K562 (cell line): ENCODE data around the gene SLC26A11. TPM values are rescaled to one million over a fixed set of nuclear protein-coding genes. Genes with fewer than 3 reads are reported as not detected.

Experiments
- ATF1 ChIP-seq, 2 experiments: fragments of 450-650 bp in 1 of 2; IDR thresholded peaks; 2 replicates each; pipeline ENCODE4 v1.6.1; 2016; ENCODE audit warnings: missing compliant biosample characterization in 1 of 2, missing genetic modification characterization in 1 of 2
- ATF2 ChIP-seq: sonication (generic); formaldehyde crosslinking; IDR thresholded peaks from 2 replicates; pipeline ENCODE4 v1.8.1; 2022; ENCODE audit warnings: missing genetic modification reagents
- BMI1 ChIP-seq: fragments of 150-350 bp; IDR thresholded peaks from 2 replicates; pipeline ENCODE4 v1.6.1; 2014; ENCODE audit warnings: low read length
- CREM ChIP-seq: IDR thresholded peaks from 2 replicates; pipeline ENCODE4 v1.6.1; 2014; ENCODE audit warnings: antibody characterized with exemption, low read depth
- EP400 ChIP-seq: fragments of 450-650 bp; IDR thresholded peaks from 2 replicates; pipeline ENCODE4 v1.6.1; 2017; ENCODE audit warnings: antibody characterized with exemption, mild to moderate bottlenecking, moderate library complexity
- ETV5 ChIP-seq: sonication (generic); formaldehyde crosslinking; IDR thresholded peaks from 2 replicates; pipeline ENCODE4 v1.4.0; 2020; ENCODE audit warnings: low read depth, mild to moderate bottlenecking, missing genetic modification reagents
- FOXK2 ChIP-seq, 2 experiments: fragments of 450-650 bp; IDR thresholded peaks in 1 of 2; conservative IDR thresholded peaks in 1 of 2; 2 replicates each; pipeline ENCODE4 v1.6.1; 2016; ENCODE audit warnings: low read depth in 2 of 2, mild to moderate bottlenecking in 1 of 2
- HBP1 ChIP-seq: fragments of 450-650 bp; formaldehyde crosslinking; IDR thresholded peaks from 2 replicates; pipeline ENCODE4 v1.4.0; 2022; ENCODE audit warnings: missing genetic modification characterization
- HDAC3 ChIP-seq: fragments of 450-650 bp; IDR thresholded peaks from 2 replicates; pipeline ENCODE4 v1.6.1; 2018; ENCODE audit warnings: borderline replicate concordance, mild to moderate bottlenecking, moderate library complexity; ENCODE audit not compliant: partially characterized antibody
- HMBOX1 ChIP-seq: sonication (generic); IDR thresholded peaks from 2 replicates; pipeline ENCODE4 v1.6.1; 2016
- HMG20A ChIP-seq: fragments of 450-650 bp; formaldehyde crosslinking; conservative IDR thresholded peaks from 2 replicates; pipeline ENCODE4 v1.4.0; 2020; ENCODE audit warnings: mild to moderate bottlenecking, mixed read lengths
- MCM5 ChIP-seq: fragments of 450-650 bp; IDR thresholded peaks from 2 replicates; pipeline ENCODE4 v1.6.1; 2016; ENCODE audit warnings: low read depth
- PHTF2 ChIP-seq: fragments of 250-450 bp; sonication (Bioruptor Pico); IDR thresholded peaks from 2 replicates; pipeline ENCODE4 v1.5.0; 2021; ENCODE audit warnings: mild to moderate bottlenecking
- PKNOX1 ChIP-seq: fragments of 450-650 bp; IDR thresholded peaks from 2 replicates; pipeline ENCODE4 v1.6.1; 2016
- PREB ChIP-seq: sonication (generic); formaldehyde crosslinking; IDR thresholded peaks from 2 replicates; pipeline ENCODE4 v1.8.1; 2023; ENCODE audit warnings: mild to moderate bottlenecking, missing genetic modification reagents
- SIRT6 ChIP-seq: IDR thresholded peaks from one replicate; pipeline ENCODE4 v1.6.1; 2012; ENCODE audit warnings: low read depth, mild to moderate bottlenecking, control low read depth, inconsistent platforms, low read length, moderate library complexity
- SMARCA5 ChIP-seq: fragments of 450-650 bp; IDR thresholded peaks from 2 replicates; pipeline ENCODE4 v1.6.1; 2016
- STAT5A ChIP-seq: IDR thresholded peaks from 2 replicates; pipeline ENCODE4 v1.6.1; 2012; ENCODE audit warnings: low read length, inconsistent platforms, borderline replicate concordance
- TEAD4 ChIP-seq, 2 experiments: sonication (generic) in 1 of 2; formaldehyde crosslinking in 1 of 2; IDR thresholded peaks; 2 replicates each; pipeline versions ENCODE4 v1.6.1 to v1.8.0; 2012 to 2022; ENCODE audit warnings: borderline replicate concordance in 1 of 2, inconsistent platforms in 1 of 2, low read length in 1 of 2, mild to moderate bottlenecking in 1 of 2, missing genetic modification reagents in 1 of 2
- THRA ChIP-seq: fragments of 450-650 bp; IDR thresholded peaks from 2 replicates; pipeline ENCODE4 v1.6.1; 2017; ENCODE audit warnings: mild to moderate bottlenecking, moderate library complexity
- ZNF217 ChIP-seq: sonication (generic); formaldehyde crosslinking; IDR thresholded peaks from 2 replicates; pipeline ENCODE4 v1.8.0; 2022; ENCODE audit warnings: mild to moderate bottlenecking, missing genetic modification reagents
- ZNF384 ChIP-seq: IDR thresholded peaks from 2 replicates; pipeline ENCODE4 v1.6.1; 2012; ENCODE audit warnings: low read depth, low read length, improper control_type of control experiment
- ZNF561 ChIP-seq: fragments of 450-650 bp; formaldehyde crosslinking; conservative IDR thresholded peaks from 2 replicates; pipeline ENCODE4 v1.4.0; 2020; ENCODE audit warnings: mild to moderate bottlenecking, moderate library complexity
- polyA plus RNA-seq, 8 experiments: library from polyadenylated mRNA; depleted of rRNA in 4 of 8; stranded (reverse) in 5 of 8; unstranded in 3 of 8; fragments of >200 nt; fragmentation: Nextera tagmentation in 2 of 8; fragmentation: Illumina TruSeq in 1 of 8; extraction: Ambion mirVana in 2 of 8; extraction: Trizol in 1 of 8; gene quantifications; 2 replicates each; pipeline versions ENCODE4 v1.2.1 to v1.2.3, GENCODE V29; 2011 to 2014; ENCODE audit warnings: inconsistent platforms in 1 of 8, missing spikeins in 1 of 8
- total RNA-seq, 7 experiments: library from RNA; depleted of rRNA in 6 of 7; stranded (reverse); fragments of >200 nt in 6 of 7; fragmentation: Illumina TruSeq in 2 of 7; extraction: Trizol in 2 of 7; gene quantifications; 2 replicates each; pipeline versions ENCODE4 v1.2.1 to v1.2.3, GENCODE V29; 2011 to 2021; ENCODE audit warnings: low replicate concordance in 1 of 7

Gene SLC26A11
- total and polyA plus RNA-seq, 9 of the 15 experiments (the other 6 are each of a cell fraction or from before 2014, with no cell fraction given): 0.06 to 3.1 (median 1.2) TPM; not detected in 1

- no peak for TF ChIP-seq ZNF384
- TF ChIP-seq HMG20A (CRISPR knock-in tag): no peak
- 0 out of 4 replicates have a peak, but pooled peaks of 1 of the 2 experiments have one; percentile 35 for TF ChIP-seq FOXK2 (conservative IDR thresholded peaks at IDR 0.05 in 1 of 2, IDR thresholded peaks at IDR 0.05 in 1 of 2; ENCODE audit: low read depth in 2 of 2)
- TF ChIP-seq PKNOX1: peak; percentile 74
- TF ChIP-seq ATF2 (CRISPR knock-in tag): no peak
- no peak for TF ChIP-seq HBP1 (CRISPR knock-in tag)
- TF ChIP-seq ZNF217 (CRISPR knock-in tag): no peak
- TF ChIP-seq BMI1: no peak
- TF ChIP-seq THRA: no peak
- TF ChIP-seq ATF1 (CRISPR knock-in tag; IDR thresholded peaks at IDR 0.05): no peak
- 0 out of 2 replicates have a peak, but pooled peaks have one; percentile 11 for TF ChIP-seq ATF1 (tag; IDR thresholded peaks at IDR 0.05)
- no peak for TF ChIP-seq TEAD4 (IDR thresholded peaks at IDR 0.05; ENCODE audit: low read length)
- TF ChIP-seq TEAD4 (CRISPR knock-in tag; IDR thresholded peaks at IDR 0.05; ENCODE audit: borderline replicate concordance): no peak
- TF ChIP-seq HMBOX1: no peak
- no peak for TF ChIP-seq STAT5A
- TF ChIP-seq HDAC3: no peak
- peak; percentile 36; the same call in 1 of the 2 replicates for TF ChIP-seq CREM
- TF ChIP-seq ZNF561 (CRISPR knock-in tag): no peak
- TF ChIP-seq PREB (CRISPR knock-in tag): no peak
- peak; percentile 33; the same call in 1 of the 2 replicates for TF ChIP-seq EP400
- no peak for TF ChIP-seq PHTF2 (CRISPR knock-in tag)
- TF ChIP-seq SIRT6: no peak
- TF ChIP-seq ETV5 (CRISPR knock-in tag): peak; percentile 55; the same call in 1 of the 2 replicates
- TF ChIP-seq MCM5: no peak
- no peak for TF ChIP-seq SMARCA5
These were observed 64.4 kb downstream of the SLC26A11 start (continued) for GRCh38 chr17:80284631-80285030.
